ENCODE measurements around the gene SETD7.
A peak's percentile ranks its signal among the peaks of the same experiment; 100 is the strongest.

SETD7 gene

GRCh38 chr4:139559687-139560086 is 3.7 kb upstream of the SETD7 start:
- Histone ChIP-seq H3K9ac (no peak overlapping the region), H3K9me3 (no peaks in the 10 kb centered on the region), H3K4me3 (no peak overlapping the region), H3K4me1 (peaks cover 26% of the 10 kb centered on the region), H3K36me3 (no peaks in the 10 kb centered on the region), H4K20me1 (peaks cover 2% of the 10 kb centered on the region), H3K27me3 (peaks cover 30% of the 10 kb centered on the region), H3K4me2 (no peak overlapping the region), H3K27ac (no peak overlapping the region)
- TF ChIP-seq Cebpa-rat (IDR thresholded peaks at IDR 0.05), result no peak

- H3K27me3 ChIP-seq, result peaks cover 30% of the 10 kb centered on the region
- H3K36me3 ChIP-seq, result no peaks in the 10 kb centered on the region
- no peak overlapping the region for H3K4me3 ChIP-seq
- H3K4me2 ChIP-seq, result no peak overlapping the region
- peaks cover 9% of the 10 kb centered on the region for H4K20me1 ChIP-seq
- H3K9me3 ChIP-seq, result no peaks in the 10 kb centered on the region
- H3K9ac ChIP-seq, result no peak overlapping the region
- peaks cover 32% of the 10 kb centered on the region for H3K4me1 ChIP-seq
- TF ChIP-seq Cebpa-rat (IDR thresholded peaks at IDR 0.05), result no peak
- H3K27ac ChIP-seq, result no peak overlapping the region
These were observed 3.1 kb upstream of the SETD7 start for GRCh38 chr4:139559089-139559479.

GRCh38 chr4:139558235-139559088 is 2.4 kb upstream of the SETD7 start:
- no peak overlapping the region for H3K4me2 ChIP-seq
- H3K27me3 ChIP-seq, result peaks cover 30% of the 10 kb centered on the region
- H3K36me3 ChIP-seq, result no peaks in the 10 kb centered on the region
- H3K4me1 ChIP-seq, result peaks cover 38% of the 10 kb centered on the region
- H4K20me1 ChIP-seq, result peaks cover 15% of the 10 kb centered on the region
- no peak overlapping the region for H3K27ac ChIP-seq
- H3K9me3 ChIP-seq, result no peaks in the 10 kb centered on the region
- H3K9ac ChIP-seq, result no peak overlapping the region
- H3K4me3 ChIP-seq, result no peak overlapping the region
- no peak for TF ChIP-seq Cebpa-rat (IDR thresholded peaks at IDR 0.05)

- peak overlapping the region; percentile 98; the same call in 1 of the 2 replicates for H3K27ac ChIP-seq
- no peak for TF ChIP-seq Cebpa-rat (IDR thresholded peaks at IDR 0.05)
- H4K20me1 ChIP-seq, result peaks cover 23% of the 10 kb centered on the region
- H3K27me3 ChIP-seq, result peaks cover 30% of the 10 kb centered on the region
- H3K9me3 ChIP-seq, result no peaks in the 10 kb centered on the region
- no peaks in the 10 kb centered on the region for H3K36me3 ChIP-seq
- H3K4me3 ChIP-seq, result peak overlapping the region; percentile 98
- H3K4me2 ChIP-seq, result peak overlapping the region; percentile 88
- peaks cover 47% of the 10 kb centered on the region for H3K4me1 ChIP-seq
- H3K9ac ChIP-seq, result peak overlapping the region; percentile 95; the same call in 1 of the 2 replicates
These were observed 1.6 kb upstream of the SETD7 start for GRCh38 chr4:139557556-139558110.

GRCh38 chr4:139556724-139557555 is 921 bp upstream of the SETD7 start:
- Histone ChIP-seq H3K4me1 (peaks cover 53% of the 10 kb centered on the region), H3K27ac (peak overlapping the region; percentile 98), H3K4me3 (peak overlapping the region; percentile 98), H3K4me2 (peak overlapping the region; percentile 88), H3K27me3 (peaks cover 30% of the 10 kb centered on the region), H3K9ac (peak overlapping the region; percentile 95), H3K9me3 (no peaks in the 10 kb centered on the region), H3K36me3 (no peaks in the 10 kb centered on the region), H4K20me1 (peaks cover 30% of the 10 kb centered on the region)
- TF ChIP-seq Cebpa-rat (IDR thresholded peaks at IDR 0.05), result no peak

GRCh38 chr4:139555705-139556070 is 331 bp downstream of the SETD7 start:
- Histone ChIP-seq H3K9me3 (no peaks in the 10 kb centered on the region), H3K36me3 (no peaks in the 10 kb centered on the region), H3K4me3 (peak overlapping the region; percentile 98), H3K27me3 (peaks cover 30% of the 10 kb centered on the region), H4K20me1 (peaks cover 42% of the 10 kb centered on the region), H3K4me2 (peak overlapping the region; percentile 88), H3K4me1 (peaks cover 60% of the 10 kb centered on the region), H3K27ac (peak overlapping the region; percentile 98), H3K9ac (peak overlapping the region; percentile 95)
- 0 out of 2 replicates have a peak, but pooled peaks have one; percentile 66 for TF ChIP-seq Cebpa-rat (IDR thresholded peaks at IDR 0.05)

- Histone ChIP-seq H4K20me1 (peaks cover 48% of the 10 kb centered on the region), H3K4me1 (peaks cover 60% of the 10 kb centered on the region), H3K4me2 (peak overlapping the region; percentile 88), H3K9me3 (no peaks in the 10 kb centered on the region), H3K4me3 (peak overlapping the region; percentile 98), H3K36me3 (no peaks in the 10 kb centered on the region), H3K27me3 (peaks cover 30% of the 10 kb centered on the region), H3K9ac (peak overlapping the region; percentile 95), H3K27ac (peak overlapping the region; percentile 98)
- no peak for TF ChIP-seq Cebpa-rat (IDR thresholded peaks at IDR 0.05)
These were observed 920 bp downstream of the SETD7 start for GRCh38 chr4:139554893-139555704.

GRCh38 chr4:139554642-139554892 is 1.5 kb downstream of the SETD7 start:
- peaks cover 30% of the 10 kb centered on the region for H3K27me3 ChIP-seq
- peaks cover 54% of the 10 kb centered on the region for H4K20me1 ChIP-seq
- peak overlapping the region; percentile 88 for H3K4me2 ChIP-seq
- H3K4me3 ChIP-seq, result peak overlapping the region; percentile 98
- no peaks in the 10 kb centered on the region for H3K36me3 ChIP-seq
- no peak for TF ChIP-seq Cebpa-rat (IDR thresholded peaks at IDR 0.05)
- H3K4me1 ChIP-seq, result peaks cover 60% of the 10 kb centered on the region
- peak overlapping the region; percentile 98 for H3K27ac ChIP-seq
- peak overlapping the region; percentile 95 for H3K9ac ChIP-seq
- no peaks in the 10 kb centered on the region for H3K9me3 ChIP-seq
